ENCODE measurements around the gene PPP2R3B.

Gene PPP2R3B

GRCh38 chrX:361231-362145, 25.2 kb downstream of the PPP2R3B start:
- no peak for TF ChIP-seq CTCF (IDR thresholded peaks at IDR 0.05; ENCODE audit: extremely low read depth, missing control alignments)
- DNase-seq (ENCODE audit: low spot score) = no peak

- DNase-seq (ENCODE audit: low spot score) = no peak
- TF ChIP-seq CTCF (IDR thresholded peaks at IDR 0.05; ENCODE audit: extremely low read depth, missing control alignments) = no peak
Measured at GRCh38 chrX:360496-361150, 26.1 kb downstream of the PPP2R3B start.

- TF ChIP-seq CTCF (IDR thresholded peaks at IDR 0.05; ENCODE audit: extremely low read depth, missing control alignments) = no peak
- no peak for DNase-seq (ENCODE audit: low spot score)
Measured at GRCh38 chrX:358651-359143, 28.0 kb downstream of the PPP2R3B start.

GRCh38 chrX:357693-358471, 28.8 kb downstream of the PPP2R3B start:
- no peak for TF ChIP-seq CTCF (IDR thresholded peaks at IDR 0.05; ENCODE audit: extremely low read depth, missing control alignments)
- no peak for DNase-seq (ENCODE audit: low spot score)

GRCh38 chrX:357035-357692, 29.5 kb downstream of the PPP2R3B start:
- no peak for DNase-seq (ENCODE audit: low spot score)
- TF ChIP-seq CTCF (IDR thresholded peaks at IDR 0.05; ENCODE audit: extremely low read depth, missing control alignments) = no peak

DNA sequence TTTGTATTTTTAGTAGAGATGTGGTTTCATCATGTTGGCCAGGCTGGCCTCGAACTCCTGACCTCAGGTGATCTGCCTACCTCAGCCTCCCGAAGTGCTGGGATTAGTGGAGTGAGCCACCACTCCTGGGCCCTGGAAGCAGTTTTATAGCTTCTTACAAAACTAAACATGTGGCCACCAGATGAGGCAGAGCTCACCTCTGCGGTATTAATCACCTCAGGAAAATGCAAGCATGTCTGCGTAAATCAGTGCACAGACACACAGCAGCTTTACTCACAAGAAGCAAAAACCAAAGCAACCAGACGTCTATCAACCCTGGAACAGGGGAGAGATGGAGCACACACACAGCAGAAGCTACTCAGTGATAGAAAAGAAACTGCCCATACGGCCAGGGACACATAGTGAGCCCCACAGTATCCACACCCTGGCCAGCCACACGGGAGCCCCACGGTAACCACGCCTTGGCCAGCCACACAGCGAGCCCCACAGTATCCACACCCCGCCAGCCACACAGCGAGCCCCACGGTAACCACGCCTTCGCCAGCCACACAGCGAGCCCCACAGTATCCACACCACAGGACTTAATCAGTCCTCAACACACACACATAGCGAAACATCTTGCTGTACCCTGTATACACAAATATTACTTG, 30.2 kb downstream of the PPP2R3B start:
- DNase-seq (ENCODE audit: low spot score) = no peak

More for the DNA sequence above, 30.2 kb downstream of the PPP2R3B start:
- TF ChIP-seq CTCF (IDR thresholded peaks at IDR 0.05; ENCODE audit: extremely low read depth, missing control alignments) = no peak
